C4-2B (cell line): ENCODE data around the gene INAVA.

Experiments
- CTCF ChIP-seq: fragments of 450-650 bp; conservative IDR thresholded peaks from 2 replicates; pipeline ENCODE4 v1.5.1; 2017; ENCODE audit warnings: mild to moderate bottlenecking
- ZFX ChIP-seq: fragments of 450-650 bp; IDR thresholded peaks from 2 replicates; pipeline ENCODE4 v1.6.1; 2017

DNA sequence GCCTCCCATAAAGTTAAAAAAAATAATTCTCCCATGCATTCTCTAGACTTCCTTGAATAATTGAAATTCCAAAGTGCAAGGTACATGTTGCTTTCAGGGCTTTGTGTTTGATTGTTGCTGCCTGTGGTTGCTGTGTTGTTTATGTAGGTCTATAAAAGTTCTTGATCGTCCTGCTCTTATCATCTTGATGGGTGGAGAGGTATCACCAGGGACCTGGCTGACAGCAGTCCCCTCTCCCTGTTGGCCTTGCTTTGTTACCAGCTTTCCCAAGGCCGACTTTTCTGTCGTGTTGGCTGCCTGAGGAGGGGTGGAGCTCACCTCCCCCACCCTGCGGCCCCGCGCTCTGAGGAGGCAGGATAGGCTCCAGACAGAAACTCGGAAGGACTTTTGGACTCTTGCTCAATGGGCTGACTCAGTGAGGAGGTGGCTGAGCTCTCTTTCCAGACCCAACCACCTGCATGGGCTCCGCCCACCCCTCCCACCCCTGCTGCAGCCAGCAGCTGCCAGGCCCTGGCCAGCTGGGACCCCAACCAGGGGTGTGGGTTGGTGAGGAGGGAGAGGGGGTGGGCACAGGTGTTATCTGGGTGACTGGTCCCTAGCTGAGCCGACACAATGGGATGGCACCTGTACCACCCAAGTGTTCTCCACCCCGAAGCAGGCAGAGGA is 2.0 kb downstream of the INAVA start:
- no peak for TF ChIP-seq CTCF
- TF ChIP-seq ZFX, result no peak
